CD14-positive monocyte (primary cell): ENCODE data around the gene ICAM3. TPM values are rescaled to one million over a fixed set of nuclear protein-coding genes. Genes with fewer than 3 reads are reported as not detected.

Experiments
- DNase-seq, 3 donors: peaks; one replicate each; pipeline ENCODE4 v3.0.0-alpha.2; 2011 to 2022
- H2AFZ ChIP-seq: 2 replicates; pipeline ENCODE4 v1.6.0; 2012; ENCODE audit warnings: mild to moderate bottlenecking, low read depth, low read length, inconsistent platforms; ENCODE audit not compliant: insufficient read depth, poor library complexity, severe bottlenecking
- H3K27ac ChIP-seq, 2 donors: 1 replicate in 1 of 2; 2 replicates in 1 of 2; pipeline ENCODE4 v1.5.1; 2012 to 2013; ENCODE audit warnings: low read length in 2 of 2, control low read depth in 1 of 2, inconsistent platforms in 1 of 2, low read depth in 1 of 2, mild to moderate bottlenecking in 1 of 2
- H3K27me3 ChIP-seq, 2 donors: one replicate each; pipeline versions ENCODE4 v1.6.0 to v1.6.1; 2011 to 2013; ENCODE audit warnings: low read length in 2 of 2; ENCODE audit not compliant: control insufficient read depth in 2 of 2, insufficient read depth in 2 of 2
- H3K36me3 ChIP-seq, 2 donors: replicated peaks in 1 of 2; 1 replicate in 1 of 2; 2 replicates in 1 of 2; pipeline versions ENCODE4 v1.5.1 to v1.6.1; 2012 to 2013; ENCODE audit warnings: low read length in 2 of 2, control low read depth in 1 of 2, inconsistent platforms in 1 of 2, mild to moderate bottlenecking in 1 of 2; ENCODE audit not compliant: insufficient read depth in 2 of 2, control insufficient read depth in 1 of 2
- H3K4me1 ChIP-seq, 2 donors: 1 replicate in 1 of 2; 2 replicates in 1 of 2; pipeline versions ENCODE4 v1.5.1 to v1.6.1; 2012 to 2013; ENCODE audit warnings: low read length in 2 of 2, control low read depth in 1 of 2, inconsistent platforms in 1 of 2, mild to moderate bottlenecking in 1 of 2, moderate library complexity in 1 of 2; ENCODE audit not compliant: insufficient read depth in 2 of 2, control insufficient read depth in 1 of 2
- H3K4me2 ChIP-seq: replicated peaks from 2 replicates; pipeline ENCODE3; 2012; ENCODE audit warnings: low read length, moderate library complexity, mild to moderate bottlenecking; ENCODE audit not compliant: poor library complexity, severe bottlenecking; ENCODE audit errors: extremely low read depth
- H3K4me3 ChIP-seq, 3 experiments: fragments of 200-600 bp in 1 of 3; sonication (generic) in 1 of 3; replicated peaks in 1 of 3; 1 replicate in 2 of 3; 2 replicates in 1 of 3; pipeline ENCODE4 v1.5.1; 2011 to 2013; ENCODE audit warnings: low read length in 3 of 3, mild to moderate bottlenecking in 3 of 3, control low read depth in 2 of 3, low read depth in 2 of 3, inconsistent platforms in 1 of 3, moderate library complexity in 1 of 3
- H3K79me2 ChIP-seq: 2 replicates; pipeline ENCODE4 v1.6.0; 2012; ENCODE audit warnings: mild to moderate bottlenecking, control low read depth, inconsistent platforms, low read length, moderate library complexity; ENCODE audit not compliant: insufficient read depth
- H3K9ac ChIP-seq: 2 replicates; pipeline ENCODE4 v1.6.0; 2017; ENCODE audit warnings: low read length, mild to moderate bottlenecking; ENCODE audit not compliant: insufficient read depth, poor library complexity, severe bottlenecking
- H3K9me3 ChIP-seq, 2 donors: replicated peaks in 1 of 2; 1 replicate in 1 of 2; 2 replicates in 1 of 2; pipeline versions ENCODE4 v1.5.1 to v1.6.1; 2012 to 2013; ENCODE audit warnings: low read length in 2 of 2, control low read depth in 1 of 2; ENCODE audit not compliant: control insufficient read depth in 1 of 2, insufficient read depth in 1 of 2
- H4K20me1 ChIP-seq: 2 replicates; pipeline ENCODE4 v1.6.0; 2012; ENCODE audit warnings: mild to moderate bottlenecking, low read length, control low read depth, moderate library complexity; ENCODE audit not compliant: insufficient read depth
- H3K27ac Mint-ChIP-seq, 7 donors: one replicate each; pipeline ENCODE4 v1.8.0; 2020; ENCODE audit warnings: mild to moderate bottlenecking in 7 of 7, mixed read lengths in 7 of 7, moderate library complexity in 6 of 7, inconsistent platforms in 2 of 7
- H3K27me3 Mint-ChIP-seq, 3 donors: one replicate each; pipeline ENCODE4 v1.8.0; 2021 to 2022; ENCODE audit warnings: low read depth in 3 of 3, mild to moderate bottlenecking in 3 of 3, mixed read lengths in 3 of 3, moderate library complexity in 3 of 3, inconsistent platforms in 1 of 3
- H3K36me3 Mint-ChIP-seq, 2 donors: one replicate each; pipeline ENCODE4 v1.8.0; 2020; ENCODE audit warnings: mixed read lengths in 2 of 2, inconsistent platforms in 1 of 2, mild to moderate bottlenecking in 1 of 2
- H3K4me1 Mint-ChIP-seq: one replicate; pipeline ENCODE4 v1.8.0; 2020; ENCODE audit warnings: mild to moderate bottlenecking, mixed read lengths
- H3K4me3 Mint-ChIP-seq, 2 donors: one replicate each; pipeline ENCODE4 v1.8.0; 2020; ENCODE audit warnings: mild to moderate bottlenecking in 2 of 2, mixed read lengths in 2 of 2, moderate library complexity in 1 of 2
- H3K9me3 Mint-ChIP-seq, 7 donors: one replicate each; pipeline ENCODE4 v1.8.0; 2020 to 2022; ENCODE audit warnings: mixed read lengths in 7 of 7, mild to moderate bottlenecking in 6 of 7, moderate library complexity in 6 of 7, inconsistent platforms in 2 of 7
- CTCF ChIP-seq: fragments of 200-600 bp; IDR thresholded peaks from one replicate; pipeline ENCODE4 v1.8.0; 2022; ENCODE audit warnings: antibody characterized with exemption, mild to moderate bottlenecking
- whole genome bisulfite sequencing: methylation state at CpG from one replicate; pipeline ENCODE4 v1.1.5; 2013; ENCODE audit warnings: missing lambda C conversion rate; ENCODE audit not compliant: insufficient coverage; 5-methylcytosine and 5-hydroxymethylcytosine counted together
- intact Hi-C, 2 donors: fragments of 100-400 bp; cut with micrococcal nuclease; formaldehyde crosslinking; loops; one replicate each; pipeline versions ENCODE4 v1.15.0 to v1.15.1; 2023
- polyA plus RNA-seq, 3 donors: library from polyadenylated mRNA; depleted of rRNA in 1 of 3; unstranded in 2 of 3; stranded (reverse) in 1 of 3; fragments of 300-500 nt in 2 of 3; fragments of >200 nt in 1 of 3; fragmentation: Illumina TruSeq in 2 of 3; gene quantifications; 1 replicate in 2 of 3; 2 replicates in 1 of 3; pipeline ENCODE4 v1.2.3, GENCODE V29; 2012 to 2021

ICAM3 gene
- polyA plus RNA-seq, 3 donors, result 189 to 234 (median 198) TPM

GRCh38 chr19:10333758-10334587 lies 5.5 kb downstream of the ICAM3 start:
- H3K9me3 Mint-ChIP-seq, result no peaks in the 10 kb centered on the region
- H3K4me3 Mint-ChIP-seq, result peak overlapping the region; percentile 94
- Histone ChIP-seq H3K9ac (peak overlapping the region; percentile 83), H2AFZ (peak overlapping the region; percentile 70), H3K27me3 (no peaks in the 10 kb centered on the region), H3K4me3 (peak overlapping the region; percentile 23 to 96 (median 76)), H3K36me3 (peaks cover 36 to 44% of the 10 kb centered on the region in 2 donors), H3K4me2 (peak overlapping the region; percentile 95), H3K27ac (peak overlapping the region; percentile 40 to 85), H3K4me1 (peaks cover 39 to 54% of the 10 kb centered on the region in 2 donors), H3K79me2 (peaks cover 95% of the 10 kb centered on the region), H4K20me1 (peaks cover 40% of the 10 kb centered on the region), H3K9me3 (no peaks in the 10 kb centered on the region)
- peaks cover 0 to 1% (median under 1%) of the 10 kb centered on the region in 3 donors for H3K27me3 Mint-ChIP-seq
- no peak for TF ChIP-seq CTCF
- H3K27ac Mint-ChIP-seq, result peak overlapping the region; percentile 86 to 97 (median 94)
- peaks cover 41% of the 10 kb centered on the region for H3K4me1 Mint-ChIP-seq
- intact Hi-C loops, result loop anchor here (2.0 to 5.0 kb wide), 4 partner anchors 13 to 62 kb away; partner anchors contain the start of gene ICAM1 (in 2 of the 2)
- WGBS, result 68% methylated on average over 39 of the region's 44 CpGs
- peaks cover 36 to 50% of the 10 kb centered on the region in 2 donors for H3K36me3 Mint-ChIP-seq
- no peak for DNase-seq

- WGBS, result under 1% methylated on average over 72 of the region's 82 CpGs
- Histone ChIP-seq H3K36me3 (peaks cover 44 to 52% of the 10 kb centered on the region in 2 donors), H3K4me3 (peak within 1 kb of the TSS; percentile 76 to 96 (median 87)), H3K9ac (peak within 1 kb of the TSS; percentile 83), H4K20me1 (peaks cover 47% of the 10 kb centered on the region), H3K9me3 (no peaks in the 10 kb centered on the region), H3K79me2 (peaks cover 95% of the 10 kb centered on the region), H3K27ac (peak within 1 kb of the TSS; percentile 74 to 85), H3K4me1 (peaks cover 31 to 46% of the 10 kb centered on the region in 2 donors), H3K27me3 (no peaks in the 10 kb centered on the region), H2AFZ (peak within 1 kb of the TSS; percentile 70), H3K4me2 (peak within 1 kb of the TSS; percentile 95)
- intact Hi-C loops, result loop anchor here (2.0 to 5.0 kb wide), 4 partner anchors 14 to 61 kb away; partner anchors contain the start of gene ICAM1 (in 2 of the 2)
- TF ChIP-seq CTCF, result no peak
- H3K4me1 Mint-ChIP-seq, result peaks cover 33% of the 10 kb centered on the region
- H3K36me3 Mint-ChIP-seq, result peaks cover 38 to 56% of the 10 kb centered on the region in 2 donors
- peak within 1 kb of the TSS; percentile 93 to 98 (median 96) for H3K27ac Mint-ChIP-seq
- DNase-seq, result peak; percentile 97 to 98 (median 98)
- no peaks in the 10 kb centered on the region for H3K9me3 Mint-ChIP-seq
- no peaks in the 10 kb centered on the region for H3K27me3 Mint-ChIP-seq
- peak within 1 kb of the TSS; percentile 94 for H3K4me3 Mint-ChIP-seq
These were observed 6.3 kb downstream of the ICAM3 start, which contains the start of gene RAVER1 for GRCh38 chr19:10332965-10333757. RAVER1 (minus strand) TSS chr19:10333529; CDS start chr19:10333507, 22 bp downstream.
